ENCODE results near the gene IFNA10. TPM values are rescaled to one million over a fixed set of nuclear protein-coding genes. Genes with fewer than 3 reads are reported as not detected.
"Not testable (repeated sequence)": the region's sequence is repeated elsewhere in the genome, so short reads cannot be mapped to it uniquely, and the experiment has no call there.

IFNA10 gene
- not detected for total RNA-seq

DNA sequence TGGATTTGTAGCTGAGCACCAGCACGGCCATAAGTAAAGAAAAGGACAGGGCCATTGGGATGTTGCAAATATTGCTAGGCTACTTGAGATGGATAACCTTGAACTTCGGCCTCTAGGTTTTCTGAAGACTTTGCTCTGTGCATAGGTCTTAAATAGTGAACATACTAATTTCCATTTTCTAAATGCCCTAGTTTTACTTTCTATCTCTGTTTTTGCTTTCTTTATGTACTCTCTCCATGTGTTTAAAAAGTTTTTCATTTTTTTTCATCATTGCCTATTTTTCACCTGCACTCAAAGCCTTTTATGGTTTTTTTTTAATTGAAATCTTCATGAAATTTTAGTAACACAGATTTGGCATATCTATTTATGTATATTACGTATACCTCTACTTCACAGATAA is at the start of gene IFNA10:
TSS of gene IFNA10 (minus strand) at position 101 of the 400 bp plus-strand sequence. CDS start at position 55, 46 bp downstream.
- H3K27me3 ChIP-seq; H3K9me3 ChIP-seq; DNase-seq (ENCODE audit: low spot score in 2 of 2); H3K4me3 ChIP-seq; intact Hi-C loops (cut with DNase I); H3K4me1 ChIP-seq; H3K27ac ChIP-seq; H3K36me3 ChIP-seq: not testable (repeated sequence)

DNA sequence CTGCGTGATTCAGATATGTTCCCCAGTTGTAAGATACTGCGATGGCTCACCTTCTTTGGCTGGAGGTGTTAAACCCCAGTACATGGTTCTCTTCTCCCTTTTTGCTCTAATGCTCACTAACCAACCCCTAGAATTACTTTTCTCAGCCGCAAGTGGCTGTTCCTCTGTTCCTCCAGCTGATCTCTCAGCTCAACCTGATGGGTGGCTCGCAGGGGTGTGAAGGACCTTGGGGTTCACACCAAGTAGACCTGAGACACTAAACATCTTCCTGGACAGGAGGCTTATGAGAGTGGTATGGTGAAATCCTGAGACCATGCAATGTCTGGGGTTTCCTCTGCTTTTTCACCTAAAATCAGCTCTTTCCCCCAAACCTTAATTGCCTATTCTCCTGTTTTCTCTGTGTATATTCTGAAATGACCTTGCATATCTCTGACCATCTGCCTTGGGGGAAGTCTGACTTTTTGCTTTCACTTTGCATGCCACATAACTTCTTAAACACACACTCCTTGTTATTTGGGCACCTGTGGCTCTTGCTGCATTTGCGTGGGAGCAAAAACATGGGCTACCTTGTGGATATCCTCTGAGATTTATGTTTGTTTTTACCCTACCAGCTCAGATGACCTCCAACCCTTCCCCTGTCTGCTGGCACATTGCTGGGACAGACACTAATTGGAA is 48.7 kb upstream of the IFNA10 start:
- intact Hi-C loops (cut with DNase I) = no loop called here
- Histone ChIP-seq H3K27ac (no peak overlapping the region), H3K4me3 (no peak overlapping the region), H3K27me3 (no peaks in the 10 kb centered on the region), H3K9me3 (no peaks in the 10 kb centered on the region), H3K4me1 (no peaks in the 10 kb centered on the region), H3K36me3 (no peaks in the 10 kb centered on the region)
- TF ChIP-seq, protein P1, sequence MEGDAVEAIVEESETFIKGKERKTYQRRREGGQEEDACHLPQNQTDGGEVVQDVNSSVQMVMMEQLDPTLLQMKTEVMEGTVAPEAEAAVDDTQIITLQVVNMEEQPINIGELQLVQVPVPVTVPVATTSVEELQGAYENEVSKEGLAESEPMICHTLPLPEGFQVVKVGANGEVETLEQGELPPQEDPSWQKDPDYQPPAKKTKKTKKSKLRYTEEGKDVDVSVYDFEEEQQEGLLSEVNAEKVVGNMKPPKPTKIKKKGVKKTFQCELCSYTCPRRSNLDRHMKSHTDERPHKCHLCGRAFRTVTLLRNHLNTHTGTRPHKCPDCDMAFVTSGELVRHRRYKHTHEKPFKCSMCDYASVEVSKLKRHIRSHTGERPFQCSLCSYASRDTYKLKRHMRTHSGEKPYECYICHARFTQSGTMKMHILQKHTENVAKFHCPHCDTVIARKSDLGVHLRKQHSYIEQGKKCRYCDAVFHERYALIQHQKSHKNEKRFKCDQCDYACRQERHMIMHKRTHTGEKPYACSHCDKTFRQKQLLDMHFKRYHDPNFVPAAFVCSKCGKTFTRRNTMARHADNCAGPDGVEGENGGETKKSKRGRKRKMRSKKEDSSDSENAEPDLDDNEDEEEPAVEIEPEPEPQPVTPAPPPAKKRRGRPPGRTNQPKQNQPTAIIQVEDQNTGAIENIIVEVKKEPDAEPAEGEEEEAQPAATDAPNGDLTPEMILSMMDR (IDR thresholded peaks at IDR 0.05) = no peak
- DNase-seq (ENCODE audit: low spot score in 2 of 2) = no peak

DNA sequence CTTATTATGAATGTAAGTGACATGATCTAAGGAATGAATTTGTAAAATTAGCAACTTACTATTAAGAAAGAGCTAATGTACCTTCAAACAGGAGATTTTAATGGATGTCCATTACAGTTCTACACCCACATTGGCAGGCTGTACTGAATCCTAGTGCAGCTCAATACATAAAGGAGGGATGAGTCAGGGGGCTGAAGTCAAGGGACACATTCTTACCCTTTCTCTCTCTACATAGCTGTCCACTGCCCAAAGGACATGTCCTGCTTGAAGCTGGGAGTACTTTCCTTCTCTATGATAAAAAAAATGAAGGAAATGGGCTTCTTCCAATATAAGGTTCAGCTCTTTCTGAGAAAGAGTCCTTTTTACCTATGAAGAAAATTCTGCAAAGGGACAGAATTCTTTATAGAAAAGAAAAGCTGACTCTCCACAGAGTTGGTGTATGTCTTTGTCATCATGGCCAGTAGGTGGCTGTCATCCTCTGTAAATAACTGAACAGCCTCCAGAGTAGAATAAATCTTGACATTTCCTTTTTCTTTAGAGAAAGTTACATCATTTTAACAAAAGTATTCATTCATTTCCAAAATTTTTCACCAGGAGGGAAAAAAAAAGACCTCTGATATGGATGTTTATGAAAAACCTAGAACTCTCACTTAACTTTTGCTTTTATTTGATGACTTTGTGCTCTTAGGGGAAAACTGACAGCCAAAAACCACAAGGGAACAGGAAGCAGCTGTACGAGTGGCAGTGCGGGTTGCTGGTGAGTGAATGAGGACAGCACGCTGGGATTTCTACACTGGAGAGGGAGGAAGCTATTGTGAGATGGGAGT is 46.0 kb upstream of the IFNA10 start:
- Histone ChIP-seq H3K27ac (no peak overlapping the region), H3K36me3 (no peaks in the 10 kb centered on the region), H3K27me3 (no peaks in the 10 kb centered on the region), H3K4me3 (no peak overlapping the region), H3K9me3 (no peaks in the 10 kb centered on the region), H3K4me1 (no peaks in the 10 kb centered on the region)
- TF ChIP-seq, protein P1 (IDR thresholded peaks at IDR 0.05) = peak; percentile 8 to 25 (median 9)
- intact Hi-C loops (cut with DNase I) = no loop called here
- no peak for DNase-seq (ENCODE audit: low spot score in 2 of 2)

DNA sequence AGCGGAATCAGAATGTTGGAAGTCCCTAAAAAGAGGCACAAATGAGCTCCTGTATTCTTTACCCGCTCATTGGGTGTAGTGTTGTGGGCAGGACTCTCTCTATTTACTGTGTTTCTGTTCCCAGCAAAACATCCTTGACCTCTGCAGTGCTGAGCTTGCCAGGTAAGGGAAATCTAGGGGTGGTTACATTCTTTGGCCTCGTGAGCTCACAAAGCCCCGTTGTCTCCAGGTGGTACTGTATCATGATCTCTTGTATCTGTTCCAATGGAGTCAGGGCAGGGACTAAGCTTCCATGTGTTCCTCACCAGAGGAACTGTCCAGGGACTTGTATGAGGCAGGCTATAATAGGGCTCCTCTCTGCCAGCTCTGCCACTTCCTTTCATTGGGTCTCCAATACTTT is 44.7 kb upstream of the IFNA10 start:
- H3K27ac ChIP-seq = no peak overlapping the region
- TF ChIP-seq, protein P1 (IDR thresholded peaks at IDR 0.05) = no peak
- no peaks in the 10 kb centered on the region for H3K4me1 ChIP-seq
- H3K36me3 ChIP-seq = no peaks in the 10 kb centered on the region
- H3K9me3 ChIP-seq = no peaks in the 10 kb centered on the region
- no peaks in the 10 kb centered on the region for H3K27me3 ChIP-seq
- intact Hi-C loops (cut with DNase I) = no loop called here
- no peak for DNase-seq (ENCODE audit: low spot score in 2 of 2)
- H3K4me3 ChIP-seq = no peak overlapping the region

DNA sequence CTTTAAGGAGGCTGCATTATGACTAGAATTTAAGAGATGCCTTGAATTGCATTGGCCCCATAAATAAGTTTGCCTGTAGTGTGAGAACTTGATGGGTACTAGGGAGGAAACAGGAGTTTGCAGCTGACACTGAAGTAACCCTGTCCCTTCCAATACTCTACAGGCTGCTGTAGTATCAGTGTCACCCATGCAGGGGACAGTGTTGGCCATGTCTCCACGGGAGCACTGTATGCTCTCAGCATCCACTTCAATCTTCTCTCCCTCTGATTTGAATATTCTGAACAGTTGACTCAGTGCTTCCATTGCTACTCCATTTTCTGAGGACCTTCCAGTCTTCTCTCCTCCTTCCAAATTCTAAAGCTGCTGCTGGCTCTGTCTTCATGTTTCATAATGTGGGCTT is 44.2 kb upstream of the IFNA10 start:
- TF ChIP-seq, protein P1 (IDR thresholded peaks at IDR 0.05) = no peak
- H3K9me3 ChIP-seq = no peaks in the 10 kb centered on the region
- H3K27me3 ChIP-seq = no peaks in the 10 kb centered on the region
- intact Hi-C loops (cut with DNase I) = no loop called here
- no peaks in the 10 kb centered on the region for H3K4me1 ChIP-seq
- no peaks in the 10 kb centered on the region for H3K36me3 ChIP-seq
- DNase-seq (ENCODE audit: low spot score in 2 of 2) = no peak
- no peak overlapping the region for H3K27ac ChIP-seq
- H3K4me3 ChIP-seq = no peak overlapping the region

DNA sequence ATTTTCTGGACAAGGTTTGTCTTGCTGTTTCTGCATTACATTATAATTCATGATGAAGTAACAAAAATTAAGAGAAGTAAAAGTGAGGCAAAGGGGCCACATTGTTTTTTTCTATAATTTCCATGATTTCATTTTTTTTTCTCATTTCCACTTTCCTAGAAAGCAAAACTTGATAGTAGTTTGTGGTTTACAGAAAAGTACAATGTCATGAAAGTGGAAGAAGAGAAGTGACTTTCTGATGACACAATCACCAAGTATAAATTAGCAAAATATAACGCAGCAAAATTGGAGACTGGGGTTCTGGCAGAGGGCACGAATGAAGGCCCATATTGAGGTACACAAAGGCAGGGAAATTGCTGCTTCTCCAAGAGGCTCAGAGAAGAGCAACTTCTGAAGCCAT is 37.9 kb upstream of the IFNA10 start:
- H3K4me3 ChIP-seq = no peak overlapping the region
- TF ChIP-seq, protein P1 (IDR thresholded peaks at IDR 0.05) = no peak
- H3K36me3 ChIP-seq = no peaks in the 10 kb centered on the region
- H3K27ac ChIP-seq = no peak overlapping the region
- no peaks in the 10 kb centered on the region for H3K27me3 ChIP-seq
- intact Hi-C loops (cut with DNase I) = no loop called here
- H3K4me1 ChIP-seq = no peaks in the 10 kb centered on the region
- no peak for DNase-seq (ENCODE audit: low spot score in 2 of 2)
- no peaks in the 10 kb centered on the region for H3K9me3 ChIP-seq

All from ascending aorta (tissue), 2 donors.